NCI-H128 (cell line): ENCODE data around the gene ALDH1L1.
A peak's percentile ranks its signal among the peaks of the same experiment; 100 is the strongest.
"Not testable (repeated sequence)": the region's sequence is repeated elsewhere in the genome, so short reads cannot be mapped to it uniquely, and the experiment has no call there.

ENCODE experiments used
- DNase-seq: peaks from one replicate; lab custom pipeline; 2025; ENCODE audit not compliant: unreplicated experiment; lab: John Stamatoyannopoulos, UW

Gene ALDH1L1

GRCh38 chr3:126084768-126085180, 95.6 kb downstream of the ALDH1L1 start:
- DNase-seq = no peak

GRCh38 chr3:126083913-126084767, 96.2 kb downstream of the ALDH1L1 start, which contains the start of gene SLC41A3:
Gene SLC41A3 (minus strand): TSS chr3:126084124. CDS start chr3:126068219, 15,905 bp downstream.
- DNase-seq = peak; percentile 62

GRCh38 chr3:126083511-126083912, 96.9 kb downstream of the ALDH1L1 start:
- no peak for DNase-seq

- no peak for DNase-seq
Observed at GRCh38 chr3:126083138-126083445, 97.3 kb downstream of the ALDH1L1 start.

GRCh38 chr3:126082362-126083137, 97.8 kb downstream of the ALDH1L1 start:
- DNase-seq = no peak

- DNase-seq = no peak
Observed at GRCh38 chr3:126081618-126082361, 98.6 kb downstream of the ALDH1L1 start.

- DNase-seq = no peak
Observed at GRCh38 chr3:126080970-126081369, 99.4 kb downstream of the ALDH1L1 start.

GRCh38 chr3:126078866-126079265, 101.5 kb downstream of the ALDH1L1 start:
- no peak for DNase-seq

- no peak for DNase-seq
Observed at GRCh38 chr3:126077754-126078153, 102.6 kb downstream of the ALDH1L1 start.

- no peak for DNase-seq
Observed at GRCh38 chr3:126076140-126076539, 104.2 kb downstream of the ALDH1L1 start.

- no peak for DNase-seq
Observed at GRCh38 chr3:126070146-126070545, 110.2 kb downstream of the ALDH1L1 start.

- no peak for DNase-seq
Observed at GRCh38 chr3:126067959-126068358, 112.4 kb downstream of the ALDH1L1 start.

- DNase-seq = not testable (repeated sequence)
Observed at GRCh38 chr3:126066676-126067075, 113.7 kb downstream of the ALDH1L1 start.

- no peak for DNase-seq
Observed at GRCh38 chr3:126065876-126066275, 114.5 kb downstream of the ALDH1L1 start.

GRCh38 chr3:126064627-126065258, 115.6 kb downstream of the ALDH1L1 start:
- DNase-seq = no peak

- DNase-seq = no peak
Observed at GRCh38 chr3:126063358-126063965, 116.9 kb downstream of the ALDH1L1 start.

- DNase-seq = no peak
Observed at GRCh38 chr3:126061301-126062032, 118.9 kb downstream of the ALDH1L1 start.

GRCh38 chr3:126060613-126061145, 119.7 kb downstream of the ALDH1L1 start:
- DNase-seq = no peak

- DNase-seq = no peak
Observed at GRCh38 chr3:126058666-126059065, 121.7 kb downstream of the ALDH1L1 start.

- no peak for DNase-seq
Observed at GRCh38 chr3:126057936-126058335, 122.5 kb downstream of the ALDH1L1 start.
